NCI-H1694 (cell line): ENCODE results near the gene DAPK1.
A peak's percentile ranks its signal among the peaks of the same experiment; 100 is the strongest.

Experiments used
- DNase-seq: peaks from one replicate; lab custom pipeline; 2025; lab: John Stamatoyannopoulos, UW

DAPK1 gene

DNA sequence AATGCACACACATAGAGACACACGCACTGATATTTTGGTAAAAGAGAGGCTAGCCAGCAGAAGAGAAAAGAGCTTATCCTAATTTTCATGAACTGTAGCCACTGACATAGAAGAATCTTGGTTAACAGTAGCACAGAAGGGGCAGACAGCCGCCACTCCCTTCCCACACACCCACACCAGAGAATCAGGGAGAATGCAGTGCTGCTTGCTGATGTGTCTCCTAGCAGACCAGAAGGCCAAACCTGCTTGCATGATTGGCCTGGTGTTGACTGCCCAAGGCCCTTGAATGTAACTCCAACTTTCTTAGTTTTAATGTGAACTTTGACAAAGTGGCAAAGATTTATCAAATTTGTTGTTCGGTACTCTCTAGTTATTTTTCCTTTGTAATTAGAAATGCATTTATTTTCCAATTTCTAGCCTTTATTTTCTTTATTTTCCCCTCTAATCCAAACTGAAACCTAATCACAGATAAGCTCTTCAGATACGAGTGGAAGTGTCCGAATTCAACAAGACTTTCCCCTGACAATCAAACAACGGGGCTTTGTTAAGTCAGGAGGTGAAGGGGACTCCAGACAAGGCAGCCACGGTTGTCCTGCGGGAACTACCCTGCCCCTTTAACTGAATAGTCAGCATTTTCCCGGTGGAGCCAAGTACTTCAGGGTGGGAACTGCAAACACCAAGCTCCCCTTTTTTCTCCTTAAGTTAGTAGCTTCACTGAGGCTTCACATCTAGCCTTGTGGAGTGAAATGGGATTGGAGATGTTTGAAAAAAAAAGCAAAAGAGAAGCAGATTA, 146.3 kb downstream of the DAPK1 start:
- no peak for DNase-seq

DNA sequence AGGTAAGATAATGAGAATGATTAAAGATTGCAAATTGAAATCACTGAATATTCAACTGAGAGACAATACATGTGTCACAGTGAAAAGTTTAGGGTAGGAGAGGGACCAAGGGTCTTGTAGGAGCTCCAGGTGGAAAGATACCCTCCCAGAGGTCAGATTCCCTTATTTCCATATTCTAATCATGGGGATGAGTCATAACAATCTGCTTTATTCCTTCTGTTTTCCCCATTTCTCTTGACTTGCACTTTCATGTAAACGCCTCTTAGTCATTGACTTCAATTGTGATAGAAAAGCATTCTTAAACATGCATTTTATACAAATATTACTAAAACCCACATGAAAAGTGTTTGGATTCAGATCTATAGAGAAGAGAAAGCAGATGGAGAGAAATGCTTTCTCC, 147.0 kb downstream of the DAPK1 start:
- no peak for DNase-seq

GRCh38 chr9:87646546-87646945, 148.9 kb downstream of the DAPK1 start:
- DNase-seq, result no peak

GRCh38 chr9:87647114-87647513, 149.4 kb downstream of the DAPK1 start:
- no peak for DNase-seq

DNA sequence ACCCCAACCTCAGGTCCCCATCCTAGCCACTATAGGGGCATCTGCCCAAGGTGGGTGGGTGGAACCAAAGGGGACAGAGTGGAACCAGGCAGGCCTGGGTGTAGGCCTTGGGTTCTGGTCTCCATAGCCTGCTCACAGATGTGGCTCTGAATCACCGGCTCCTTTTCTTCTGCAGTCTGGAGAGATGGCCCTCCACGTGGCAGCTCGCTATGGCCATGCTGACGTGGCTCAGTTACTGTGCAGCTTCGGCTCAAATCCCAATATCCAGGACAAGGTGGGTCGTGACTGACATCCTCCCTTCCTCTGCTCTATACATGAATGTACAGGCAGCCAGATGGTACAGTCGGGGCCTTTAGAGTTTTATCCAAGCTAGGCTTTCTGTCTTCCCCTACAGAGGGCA, 150.9 kb downstream of the DAPK1 start:
- DNase-seq, result no peak

DNA sequence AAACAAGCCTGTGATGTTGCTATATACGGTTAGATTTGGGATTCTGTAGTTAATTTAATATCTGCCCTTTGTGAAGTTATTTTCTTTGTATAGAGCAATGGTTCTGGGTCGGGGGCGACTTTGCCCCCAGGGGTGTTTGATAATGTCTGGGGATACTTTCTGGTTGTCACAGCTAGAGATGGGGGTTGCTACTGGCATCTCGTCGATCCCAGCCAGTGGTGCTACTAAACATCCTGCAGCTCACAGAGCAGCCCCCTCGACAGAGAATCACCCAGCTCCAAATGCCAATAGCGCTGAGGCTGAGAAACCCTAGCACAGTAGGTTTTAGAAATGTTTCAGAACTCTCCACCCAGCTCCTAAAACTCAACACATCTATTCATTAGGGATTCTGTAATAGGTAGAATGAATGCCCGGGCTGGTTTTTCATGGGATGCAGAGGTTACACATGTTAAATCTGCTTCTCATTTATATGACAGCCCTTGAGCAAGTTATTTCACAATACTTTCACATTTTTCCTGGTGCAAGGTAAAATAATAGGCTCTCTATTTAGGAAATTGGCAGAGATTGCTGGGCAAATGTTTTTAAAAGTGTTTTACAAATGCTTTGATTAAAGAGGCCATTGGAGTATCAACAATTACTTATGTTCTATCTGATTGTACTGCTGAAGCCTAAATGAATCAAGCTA, 153.1 kb downstream of the DAPK1 start:
- no peak for DNase-seq

GRCh38 chr9:87651431-87651830, 153.8 kb downstream of the DAPK1 start:
- no peak for DNase-seq

DNA sequence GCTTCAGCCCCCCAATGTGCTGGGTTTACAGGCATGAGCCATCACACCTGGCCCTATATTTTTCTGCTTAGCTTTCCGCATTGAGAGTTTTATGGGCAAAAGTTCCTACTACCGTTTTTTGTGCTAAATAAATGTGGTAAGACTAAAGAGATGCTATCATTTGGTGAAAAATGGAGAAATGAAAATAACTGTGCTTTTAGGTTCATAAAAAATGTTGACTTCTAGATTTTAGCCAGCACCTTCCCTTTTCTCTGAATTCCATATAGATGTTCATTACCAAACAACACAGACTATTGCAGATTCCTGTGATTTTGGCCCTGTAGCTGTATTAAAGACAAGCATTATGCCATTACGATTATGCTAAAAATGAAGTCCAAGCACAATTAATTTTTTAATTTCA, 156.3 kb downstream of the DAPK1 start:
- DNase-seq, result no peak

DNA sequence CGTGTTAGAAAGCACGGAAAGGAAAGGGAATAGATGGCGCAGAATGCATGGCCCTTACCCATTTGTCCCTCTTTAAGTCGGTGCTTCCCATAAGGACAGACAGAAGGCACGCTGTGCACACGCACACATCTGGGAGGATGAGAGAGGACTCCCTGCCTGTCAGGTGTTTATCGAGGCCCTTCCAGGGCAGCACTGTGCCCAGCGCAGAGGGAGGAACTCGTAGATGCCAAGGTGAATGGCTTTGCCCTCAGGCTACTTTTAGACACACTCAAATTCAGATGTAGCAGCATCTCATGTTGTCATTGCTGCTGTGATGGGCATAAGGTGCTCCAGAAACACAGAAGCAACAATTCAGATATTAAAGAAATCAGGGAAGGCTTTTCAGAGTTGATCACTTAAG, 158.1 kb downstream of the DAPK1 start:
- DNase-seq, result no peak

GRCh38 chr9:87656485-87656884, 158.8 kb downstream of the DAPK1 start:
- no peak for DNase-seq

DNA sequence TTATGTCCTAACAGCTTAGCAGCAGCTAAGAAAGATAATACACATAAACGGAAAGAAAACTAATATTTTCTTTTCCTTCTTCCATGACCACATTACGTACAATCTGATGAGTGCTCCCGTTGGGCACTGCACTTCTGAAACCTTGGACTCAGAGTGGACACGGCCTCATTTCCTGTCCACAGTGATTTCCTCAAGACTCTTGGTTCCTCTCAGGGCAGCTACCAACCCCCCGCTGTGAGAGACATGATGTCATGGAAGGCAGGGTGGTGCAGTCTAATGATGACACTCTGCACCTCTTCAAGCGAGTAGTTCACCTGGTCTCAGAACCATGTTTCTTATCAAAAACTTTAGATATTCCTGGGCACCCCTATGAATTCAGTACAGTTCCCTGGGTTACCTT, 159.5 kb downstream of the DAPK1 start:
- DNase-seq, result no peak

DNA sequence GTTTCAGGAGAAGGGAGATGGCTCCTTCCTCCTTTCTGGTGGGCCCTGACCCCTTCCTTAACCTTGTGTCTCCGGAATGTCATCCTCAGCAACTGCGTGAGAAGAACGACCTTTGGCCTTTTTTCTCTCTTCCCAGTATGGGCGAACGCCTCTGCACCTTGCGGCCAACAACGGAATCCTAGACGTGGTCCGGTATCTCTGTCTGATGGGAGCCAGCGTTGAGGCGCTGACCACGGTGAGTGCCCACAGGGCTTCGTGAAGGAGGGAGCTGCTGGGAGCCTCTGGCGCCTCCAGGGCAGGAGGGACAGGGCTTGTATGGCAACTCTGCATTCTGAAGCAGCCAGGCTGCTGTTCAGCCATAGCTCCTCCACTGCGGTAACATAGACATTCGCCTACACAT, 160.2 kb downstream of the DAPK1 start:
- DNase-seq, result no peak

DNA sequence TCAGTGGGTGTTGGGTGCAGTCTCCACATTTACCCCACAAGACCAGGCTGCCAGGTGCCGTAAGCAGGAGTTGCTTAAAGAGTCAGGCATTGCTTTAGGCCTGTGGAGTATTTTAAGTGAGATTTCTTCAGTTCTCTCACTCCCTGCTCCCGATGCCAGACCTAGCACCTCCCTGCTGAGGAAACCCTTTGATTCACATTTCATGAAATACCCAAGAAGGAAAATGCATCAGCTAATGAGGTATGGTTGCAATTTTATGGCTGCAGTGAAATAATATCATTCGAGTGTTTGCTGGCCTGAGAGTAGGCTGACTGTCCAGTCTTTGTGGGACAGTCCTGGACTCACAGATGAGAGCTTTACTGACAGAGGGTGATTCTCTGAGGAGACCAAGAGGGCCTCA, 160.8 kb downstream of the DAPK1 start:
- no peak for DNase-seq

GRCh38 chr9:87659534-87660419, 162.1 kb downstream of the DAPK1 start:
- no peak for DNase-seq

GRCh38 chr9:87661241-87661640, 163.6 kb downstream of the DAPK1 start:
- no peak for DNase-seq

GRCh38 chr9:87662808-87663528, 165.3 kb downstream of the DAPK1 start:
- peak; percentile 21 for DNase-seq

GRCh38 chr9:87663556-87663955, 165.9 kb downstream of the DAPK1 start:
- no peak for DNase-seq

DNA sequence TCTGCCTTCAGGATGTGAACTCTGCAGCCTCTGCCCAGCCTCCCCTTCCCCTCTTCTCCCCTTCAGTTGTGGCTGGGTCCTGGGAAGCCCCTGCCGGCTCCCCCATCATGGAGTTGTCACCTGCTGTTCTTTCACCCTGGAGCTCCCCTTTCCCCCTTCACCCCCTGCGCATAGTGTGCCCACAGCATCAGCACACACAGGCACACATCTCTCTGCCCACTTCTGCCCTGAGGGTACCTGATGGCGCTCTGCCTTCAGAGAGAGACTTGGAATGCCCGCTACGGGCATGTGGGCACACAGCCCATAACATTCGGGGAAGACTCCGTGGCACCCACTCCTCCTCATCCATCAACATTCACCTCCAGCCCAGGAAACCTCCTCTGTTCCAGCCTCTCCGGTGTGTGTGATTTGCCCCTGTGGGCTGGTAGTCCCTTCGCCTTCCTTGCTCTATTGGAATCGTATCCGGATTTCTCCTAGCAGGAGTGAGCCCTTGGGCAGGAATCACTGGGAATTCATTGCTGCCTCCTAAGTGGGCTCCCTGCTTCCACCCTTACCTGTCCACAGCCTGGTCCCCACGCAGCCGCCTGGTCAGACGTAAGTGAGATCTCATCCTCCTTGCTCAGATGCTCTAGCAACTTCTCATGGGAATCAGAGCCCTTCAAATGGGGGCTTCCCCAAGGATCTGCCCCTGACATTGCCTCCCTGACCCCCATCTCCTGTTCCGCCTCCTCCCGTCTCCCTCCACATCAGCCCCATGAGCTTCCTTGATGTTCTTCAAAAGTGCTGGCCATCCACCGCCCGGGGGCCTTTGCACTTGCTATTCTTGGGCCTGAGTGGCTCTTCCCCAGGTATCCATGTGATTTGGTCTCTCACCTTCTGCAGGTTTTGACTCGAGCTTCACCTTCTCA, 166.7 kb downstream of the DAPK1 start:
- no peak for DNase-seq

DNA sequence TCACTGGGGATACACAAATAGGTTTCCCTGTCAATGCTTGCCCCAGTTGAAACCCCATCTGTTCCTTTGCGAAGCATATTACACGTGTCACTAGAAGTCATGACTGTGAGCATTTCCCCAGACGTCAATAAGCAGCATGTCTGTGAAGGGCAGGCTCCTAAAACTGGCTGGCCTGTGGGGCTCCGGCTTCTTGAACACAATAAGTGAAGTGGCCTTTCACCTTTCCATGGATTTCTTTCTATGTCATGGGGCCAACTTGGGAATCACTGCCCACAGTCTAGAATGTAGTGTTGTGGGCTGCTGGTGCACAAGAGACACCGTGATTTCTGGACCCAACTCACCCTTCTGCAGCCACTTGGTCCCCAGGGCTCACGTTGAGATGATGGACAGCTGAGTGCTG, 167.8 kb downstream of the DAPK1 start:
- DNase-seq, result no peak

DNA sequence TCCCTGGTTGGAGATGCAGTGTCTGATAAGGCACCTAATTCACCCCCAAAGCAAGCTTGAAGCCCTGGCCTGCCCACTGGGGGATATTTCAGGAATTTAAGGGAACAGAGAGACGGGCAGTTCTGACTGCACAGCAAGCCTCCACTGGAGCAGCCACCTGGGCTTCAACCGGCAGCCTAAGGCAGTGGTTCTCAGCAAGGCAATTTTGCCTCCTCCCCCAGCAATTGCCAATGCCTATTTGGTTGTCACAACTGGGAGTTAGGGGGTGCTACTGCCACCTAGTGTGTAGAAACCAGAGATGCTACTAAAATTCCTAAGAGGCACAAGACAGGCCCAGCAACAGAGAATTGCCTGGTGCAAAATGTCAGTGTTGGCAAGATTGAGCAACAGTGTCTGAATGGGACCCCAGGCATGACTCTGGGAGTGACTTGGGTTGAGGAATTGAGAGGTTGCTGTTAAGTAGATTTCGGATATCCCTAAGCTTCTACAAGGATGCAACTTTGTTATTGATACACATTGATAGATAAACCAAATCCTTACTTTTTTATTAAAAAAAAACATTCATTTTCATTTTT, 169.6 kb downstream of the DAPK1 start:
- no peak for DNase-seq

GRCh38 chr9:87668222-87668621, 170.6 kb downstream of the DAPK1 start:
- no peak for DNase-seq
